Adrenal gland (tissue), 12 donors: Measurements from ENCODE around the gene FEV. TPM values are rescaled to one million over a fixed set of nuclear protein-coding genes. Genes with fewer than 3 reads are reported as not detected.

ENCODE experiments used
- DNase-seq, 7 donors: peaks; one replicate each; pipeline ENCODE4 v3.0.0-alpha.2; 2019 to 2020
- H3K27ac ChIP-seq, 5 donors: fragments of 200-600 bp; sonication (generic) in 4 of 5; 1 replicate in 3 of 5; 2 replicates in 2 of 5; pipeline versions ENCODE4 v1.5.1 to v1.8.0; 2016 to 2020; ENCODE audit warnings: mild to moderate bottlenecking in 1 of 5
- H3K27me3 ChIP-seq: fragments of 200-600 bp; 2 replicates; pipeline ENCODE4 v1.8.0; 2021
- H3K36me3 ChIP-seq, 2 donors: fragments of 200-600 bp; replicated peaks in 1 of 2; 1 replicate in 1 of 2; 2 replicates in 1 of 2; pipeline versions ENCODE4 v1.5.1 to v1.8.0; 2018 to 2022
- H3K4me1 ChIP-seq, 2 donors: fragments of 200-600 bp; replicated peaks in 1 of 2; 1 replicate in 1 of 2; 2 replicates in 1 of 2; pipeline versions ENCODE4 v1.5.1 to v1.8.0; 2018 to 2021
- H3K4me3 ChIP-seq, 4 donors: fragments of 200-600 bp; sonication (generic) in 3 of 4; one replicate each; pipeline ENCODE4 v1.5.1; 2016 to 2018
- H3K9me3 ChIP-seq, 3 donors: fragments of 200-600 bp; sonication (generic) in 1 of 3; replicated peaks in 1 of 3; 1 replicate in 2 of 3; 2 replicates in 1 of 3; pipeline versions ENCODE4 v1.5.1 to v1.8.0; 2016 to 2021
- POLR2A ChIP-seq, 2 donors: fragments of 450-650 bp; IDR thresholded peaks; one replicate each; pipeline ENCODE4 v1.6.1; 2017; ENCODE audit warnings: antibody characterized with exemption in 2 of 2, mild to moderate bottlenecking in 2 of 2, moderate library complexity in 1 of 2
- WGBS, 4 donors: extraction: QIAGEN DNeasy Blood & Tissue Kit in 2 of 4; methylation state at CpG; one replicate each; pipeline versions ENCODE4 v1.1.5 to v1.1.7; 2013 to 2017; 5-methylcytosine and 5-hydroxymethylcytosine counted together
- intact Hi-C, 2 donors: fragments of 100-400 bp; cut with DNase I; formaldehyde crosslinking; loops; one replicate each; pipeline versions ENCODE4 v1.14.1 to v1.15.0; 2022 to 2023
- polyA plus RNA-seq, 3 donors: library from polyadenylated mRNA; stranded (reverse); fragments of 200-250 nt in 2 of 3; fragments of 350-450 nt in 1 of 3; fragmentation: Illumina TruSeq in 1 of 3; extraction: RNeasy Lipid Tissue Mini Kit (QIAGEN cat#74804) in 1 of 3; gene quantifications; one replicate each; pipeline ENCODE4 v1.2.3, GENCODE V29; 2013 to 2014
- total RNA-seq, 9 donors: library from RNA; depleted of rRNA in 4 of 9; stranded (reverse); fragments of >200 nt in 4 of 9; fragments of 120-200 nt in 1 of 9; fragmentation: NEBNext Ultra II Directional in 1 of 9; extraction: Animal tissue kit (Norgen Biotek cat#: 25700) in 1 of 9; gene quantifications; one replicate each; pipeline versions ENCODE4 v1.1.0 to v1.2.4, GENCODE V29; 2013 to 2023
- TF ChIP-seq, protein P1 (sequence below), 6 experiments: fragments of 450-650 bp in 4 of 6; fragments of 200-600 bp in 2 of 6; sonication (generic) in 1 of 6; IDR thresholded peaks; 1 replicate in 5 of 6; 2 replicates in 1 of 6; pipeline versions ENCODE4 v1.5.1 to v1.8.0; 2016 to 2021; ENCODE audit warnings: antibody characterized with exemption in 6 of 6, mild to moderate bottlenecking in 2 of 6, moderate library complexity in 1 of 6
- donor health status: healthy with polysubstance abuse.
- donor health status: Bipolar disorder and iron deficiency.
- donor health status: DM: yes; HTN: yes; CAD: no.
- donor health status: DM: no; HTN: no; CAD: no.
- donor health status: DM: no; HTN: no; CAD: no.
- donor health status: DM: yes; HTN: yes; CAD: no.

Gene FEV
- total and polyA plus RNA-seq, 12 donors, result 0.22 to 16.5 (median 3.1) TPM; not detected in 4

GRCh38 chr2:218957671-218958070 lies 27.3 kb downstream of the FEV start:
- intact Hi-C loops, result no loop called here
- H3K4me3 ChIP-seq, result no peak overlapping the region
- no peaks in the 10 kb centered on the region for H3K36me3 ChIP-seq
- H3K4me1 ChIP-seq, result peaks cover 0 to 4% of the 10 kb centered on the region in 2 donors
- H3K9me3 ChIP-seq, result no peaks in the 10 kb centered on the region
- no peak overlapping the region for H3K27ac ChIP-seq
- no peak for DNase-seq
- peaks cover 38% of the 10 kb centered on the region for H3K27me3 ChIP-seq
- TF ChIP-seq, protein P1, sequence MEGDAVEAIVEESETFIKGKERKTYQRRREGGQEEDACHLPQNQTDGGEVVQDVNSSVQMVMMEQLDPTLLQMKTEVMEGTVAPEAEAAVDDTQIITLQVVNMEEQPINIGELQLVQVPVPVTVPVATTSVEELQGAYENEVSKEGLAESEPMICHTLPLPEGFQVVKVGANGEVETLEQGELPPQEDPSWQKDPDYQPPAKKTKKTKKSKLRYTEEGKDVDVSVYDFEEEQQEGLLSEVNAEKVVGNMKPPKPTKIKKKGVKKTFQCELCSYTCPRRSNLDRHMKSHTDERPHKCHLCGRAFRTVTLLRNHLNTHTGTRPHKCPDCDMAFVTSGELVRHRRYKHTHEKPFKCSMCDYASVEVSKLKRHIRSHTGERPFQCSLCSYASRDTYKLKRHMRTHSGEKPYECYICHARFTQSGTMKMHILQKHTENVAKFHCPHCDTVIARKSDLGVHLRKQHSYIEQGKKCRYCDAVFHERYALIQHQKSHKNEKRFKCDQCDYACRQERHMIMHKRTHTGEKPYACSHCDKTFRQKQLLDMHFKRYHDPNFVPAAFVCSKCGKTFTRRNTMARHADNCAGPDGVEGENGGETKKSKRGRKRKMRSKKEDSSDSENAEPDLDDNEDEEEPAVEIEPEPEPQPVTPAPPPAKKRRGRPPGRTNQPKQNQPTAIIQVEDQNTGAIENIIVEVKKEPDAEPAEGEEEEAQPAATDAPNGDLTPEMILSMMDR (IDR thresholded peaks at IDR 0.05), result no peak
- TF ChIP-seq POLR2A (IDR thresholded peaks at IDR 0.05), result no peak
- 69 to 90% (median 78%) methylated on average over 4 of the region's 4 CpGs for WGBS, 4 donors

DNA sequence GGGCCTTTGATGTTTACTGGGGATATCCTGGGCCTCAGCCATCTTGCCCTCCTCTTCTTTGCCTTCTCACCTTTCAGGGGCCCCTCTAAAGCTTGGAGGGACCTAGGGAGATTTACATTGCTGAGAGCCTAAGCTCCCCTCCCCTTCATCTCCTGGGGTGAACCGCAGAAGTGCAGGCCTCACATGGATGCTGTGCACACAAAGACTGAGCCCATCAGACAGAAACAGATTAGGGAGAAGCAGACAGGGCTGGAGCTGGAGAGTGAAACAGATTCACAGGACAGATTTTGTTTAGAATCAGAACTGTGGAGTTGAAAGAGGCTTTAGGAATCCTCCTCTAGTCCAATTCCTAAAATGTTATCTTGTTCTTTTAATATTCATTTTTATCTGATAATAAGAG lies 28.9 kb downstream of the FEV start:
- TF ChIP-seq, protein P1 (IDR thresholded peaks at IDR 0.05), result no peak
- TF ChIP-seq POLR2A (IDR thresholded peaks at IDR 0.05), result no peak
- 41 to 75% (median 51%) methylated on average over 1 of the region's 1 CpG for WGBS, 4 donors
- Histone ChIP-seq H3K4me1 (peaks cover 0 to 4% of the 10 kb centered on the region in 2 donors), H3K27ac (no peak overlapping the region), H3K27me3 (peaks cover 24% of the 10 kb centered on the region), H3K4me3 (no peak overlapping the region), H3K9me3 (no peaks in the 10 kb centered on the region), H3K36me3 (no peaks in the 10 kb centered on the region)
- intact Hi-C loops, result no loop called here
- DNase-seq, result no peak

DNA sequence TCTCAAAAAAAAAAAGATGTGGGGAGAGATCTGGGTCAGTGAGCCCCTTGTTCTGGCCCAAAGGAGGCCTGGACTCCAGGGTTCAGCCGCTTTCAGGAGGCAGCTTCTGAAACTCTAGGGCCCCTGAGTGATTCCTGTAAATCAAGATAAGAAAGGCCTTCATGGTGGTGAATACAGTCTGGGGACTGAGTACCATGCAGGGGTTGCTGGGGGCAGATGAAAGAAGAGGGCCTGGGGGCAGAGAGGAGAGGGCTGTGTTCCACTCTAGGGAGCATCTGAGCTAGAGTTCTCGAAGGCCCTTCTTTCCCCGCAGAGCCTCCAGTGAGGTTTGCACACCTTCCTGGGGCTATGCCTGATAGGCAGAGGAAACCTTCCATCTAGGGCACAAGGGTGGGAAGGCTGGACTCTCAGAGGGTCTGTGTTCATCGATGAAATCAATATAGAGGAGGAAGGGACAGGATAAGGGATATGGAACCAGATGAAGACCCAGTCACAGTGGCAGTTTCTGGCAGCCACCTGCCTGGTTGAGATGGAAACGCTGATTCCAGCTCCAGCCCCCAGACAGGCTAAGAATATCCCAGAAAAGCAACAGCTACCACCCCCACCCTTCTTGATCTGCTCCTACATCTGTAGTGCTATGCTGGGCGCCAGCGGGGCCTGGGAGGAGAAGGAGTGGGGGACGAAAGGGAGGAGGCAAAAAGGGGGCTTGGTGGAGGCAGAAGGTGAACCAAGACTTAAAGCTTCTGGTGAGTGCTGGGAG lies 30.3 kb downstream of the FEV start:
- DNase-seq, result no peak
- WGBS, 4 donors, result 74 to 84% (median 82%) methylated on average over 8 of the region's 8 CpGs
- intact Hi-C loops, result no loop called here
- Histone ChIP-seq H3K27ac (no peak overlapping the region), H3K27me3 (peaks cover 10% of the 10 kb centered on the region), H3K9me3 (no peaks in the 10 kb centered on the region), H3K4me1 (peaks cover 0 to 2% of the 10 kb centered on the region in 2 donors), H3K4me3 (no peak overlapping the region), H3K36me3 (no peaks in the 10 kb centered on the region)
- TF ChIP-seq, protein P1 (IDR thresholded peaks at IDR 0.05), result no peak
- no peak for TF ChIP-seq POLR2A (IDR thresholded peaks at IDR 0.05)

GRCh38 chr2:218953366-218953954 lies 31.5 kb downstream of the FEV start:
- no peaks in the 10 kb centered on the region for H3K27me3 ChIP-seq
- intact Hi-C loops, result no loop called here

More at GRCh38 chr2:218953366-218953954, 31.5 kb downstream of the FEV start:
- TF ChIP-seq POLR2A (IDR thresholded peaks at IDR 0.05), result no peak
- TF ChIP-seq, protein P1 (IDR thresholded peaks at IDR 0.05), result no peak
- Histone ChIP-seq H3K4me1 (no peaks in the 10 kb centered on the region), H3K36me3 (no peaks in the 10 kb centered on the region), H3K27ac (no peak overlapping the region), H3K9me3 (no peaks in the 10 kb centered on the region), H3K4me3 (no peak overlapping the region)
- WGBS, 4 donors, result 57 to 80% (median 73%) methylated on average over 1 to 18 of the region's 18 CpGs
- DNase-seq, result no peak
